K562 (cell line): ENCODE measurements around the gene INMT. TPM values are rescaled to one million over a fixed set of nuclear protein-coding genes. Genes with fewer than 3 reads are reported as not detected.

Experiments
- ATAC-seq: fragments of 200-7000 bp; cut with Tn5 transposase; 3 replicates; pipeline ENCODE4 v1.9.1; 2020; ENCODE audit warnings: moderate library complexity
- BruUV-seq: library from RNA; stranded (reverse); fragments of 400-500 nt; replicated peaks from 2 replicates; lab custom pipeline; 2021; lab: Mats Ljungman, UMichigan
- CTCF ChIA-PET: fragments of 300-600 bp; formaldehyde crosslinking; extraction: SDS; loops from one replicate; lab custom pipeline; 2021; ENCODE audit warnings: low intra/inter-chr PET ratio; lab: Yijun Ruan, JAX
- POLR2A ChIA-PET: fragments of 300-600, 350-650 bp; sonication (Branson Sonifier 250); formaldehyde crosslinking; extraction: SDS; loops from one replicate; lab custom pipeline; 2021; ENCODE audit warnings: antibody characterized with exemption, inconsistent platforms; lab: Yijun Ruan, JAX
- DNase-seq, 4 experiments: peaks; one replicate each; pipeline versions ENCODE4 v3.0.0 to v3.0.0-alpha.2; 2011 to 2018; ENCODE audit warnings: low spot score in 3 of 4, mixed read lengths in 3 of 4; ENCODE audit errors: extremely low read depth in 1 of 4
- FAIRE-seq: peaks from 2 replicates; lab custom pipeline; 2011; peaks lifted over from hg19 to GRCh38; lab: Jason Lieb, UNC
- H2AFZ ChIP-seq: 2 replicates; pipeline ENCODE4 v1.6.0; 2011; ENCODE audit warnings: low read depth, low read length, control low read depth, inconsistent platforms
- H3K27ac ChIP-seq: fragments of 200-600 bp; 3 replicates; pipeline ENCODE4 v1.8.0; 2011; ENCODE audit warnings: low read depth, mild to moderate bottlenecking, control low read depth, inconsistent platforms, low read length, moderate library complexity, mixed read lengths; ENCODE audit errors: extremely low read depth
- H3K27me3 ChIP-seq, 2 experiments: fragments of 300-600 bp in 1 of 2; 2 replicates in 1 of 2; 3 replicates in 1 of 2; pipeline versions ENCODE4 v1.6.0 to v1.8.0; 2011; ENCODE audit warnings: inconsistent platforms in 2 of 2, low read length in 2 of 2, mild to moderate bottlenecking in 1 of 2, mixed read lengths in 1 of 2, moderate library complexity in 1 of 2; ENCODE audit not compliant: control insufficient read depth in 2 of 2, insufficient read depth in 2 of 2
- H3K36me3 ChIP-seq: fragments of 300-600 bp; 3 replicates; pipeline ENCODE4 v1.8.0; 2011; ENCODE audit warnings: mild to moderate bottlenecking, low read length, inconsistent platforms; ENCODE audit not compliant: control insufficient read depth, insufficient read depth
- H3K4me1 ChIP-seq, 2 experiments: fragments of 200-600 bp in 1 of 2; replicated peaks in 1 of 2; 2 replicates in 1 of 2; 3 replicates in 1 of 2; pipeline versions ENCODE4 v1.5.1 to v1.8.0; 2011; ENCODE audit warnings: inconsistent platforms in 2 of 2, low read length in 2 of 2, mild to moderate bottlenecking in 1 of 2, mixed read lengths in 1 of 2, moderate library complexity in 1 of 2; ENCODE audit not compliant: control insufficient read depth in 2 of 2, insufficient read depth in 2 of 2
- H3K4me2 ChIP-seq: 2 replicates; pipeline ENCODE4 v1.6.1; 2011; ENCODE audit warnings: low read length, control low read depth, inconsistent platforms, mixed read lengths; ENCODE audit not compliant: insufficient read depth
- H3K4me3 ChIP-seq: fragments of 200-600 bp; sonication (generic), shearing (Covaris generic); 2 replicates; pipeline ENCODE4 v1.5.1; 2016; ENCODE audit warnings: control low read depth, inconsistent platforms
- H3K79me2 ChIP-seq: fragments of 200-600 bp; 3 replicates; pipeline ENCODE4 v1.8.0; 2011; ENCODE audit warnings: low read length, inconsistent platforms; ENCODE audit not compliant: control insufficient read depth, insufficient read depth
- H3K9ac ChIP-seq, 2 experiments: 2 replicates each; pipeline versions ENCODE4 v1.6.0 to v1.6.1; 2011; ENCODE audit warnings: low read depth in 2 of 2, low read length in 2 of 2, control low read depth in 1 of 2, inconsistent platforms in 1 of 2, mild to moderate bottlenecking in 1 of 2, mixed read lengths in 1 of 2; ENCODE audit not compliant: insufficient read depth in 1 of 2
- H3K9me1 ChIP-seq: one replicate; pipeline ENCODE4 v1.6.0; 2011; ENCODE audit warnings: inconsistent platforms, mild to moderate bottlenecking, low read length, moderate library complexity; ENCODE audit not compliant: control insufficient read depth, insufficient read depth
- H3K9me3 ChIP-seq: replicated peaks from 2 replicates; pipeline ENCODE4 v1.5.1; 2011; ENCODE audit warnings: low read depth, low read length, inconsistent platforms; ENCODE audit not compliant: control insufficient read depth, insufficient read depth
- H4K20me1 ChIP-seq: replicated peaks from 2 replicates; pipeline ENCODE4 v1.6.1; 2011; ENCODE audit warnings: low read length, inconsistent platforms, mixed read lengths; ENCODE audit not compliant: control insufficient read depth, insufficient read depth
- CBFA2T2 ChIP-seq: fragments of 450-650 bp; conservative IDR thresholded peaks from 2 replicates; pipeline ENCODE4 v1.6.1; 2017; ENCODE audit warnings: mild to moderate bottlenecking
- DIDO1 ChIP-seq: fragments of 450-650 bp; IDR thresholded peaks from 2 replicates; pipeline ENCODE4 v1.6.1; 2016; ENCODE audit warnings: low read depth, missing biosample characterization, missing genetic modification characterization
- EGR1 ChIP-seq: fragments of 450-650 bp; conservative IDR thresholded peaks from 2 replicates; pipeline ENCODE4 v1.6.1; 2017; ENCODE audit warnings: mild to moderate bottlenecking
- HDAC8 ChIP-seq: fragments of 450-650 bp; IDR thresholded peaks from 2 replicates; pipeline ENCODE4 v1.6.1; 2016; ENCODE audit warnings: mild to moderate bottlenecking, missing genetic modification characterization, moderate library complexity, missing compliant biosample characterization
- MAZ ChIP-seq, 2 experiments: fragments of 450-650 bp in 1 of 2; sonication (generic) in 1 of 2; formaldehyde crosslinking; IDR thresholded peaks in 1 of 2; conservative IDR thresholded peaks in 1 of 2; 2 replicates each; pipeline versions ENCODE4 v1.4.0 to v1.5.0; 2020; ENCODE audit warnings: mild to moderate bottlenecking in 1 of 2, missing genetic modification reagents in 1 of 2
- MCM3 ChIP-seq: fragments of 450-650 bp; IDR thresholded peaks from 2 replicates; pipeline ENCODE4 v1.6.1; 2016
- MITF ChIP-seq: IDR thresholded peaks from 2 replicates; pipeline ENCODE4 v1.6.1; 2014; ENCODE audit warnings: antibody characterized with exemption
- MYBL2 ChIP-seq, 2 experiments: fragments of 450-650 bp in 1 of 2; sonication (generic) in 1 of 2; formaldehyde crosslinking in 1 of 2; IDR thresholded peaks; 2 replicates each; pipeline versions ENCODE4 v1.6.1 to v1.8.1; 2017 to 2022; ENCODE audit warnings: borderline replicate concordance in 1 of 2, inconsistent platforms in 1 of 2, low read depth in 1 of 2, mild to moderate bottlenecking in 1 of 2, missing genetic modification reagents in 1 of 2, moderate library complexity in 1 of 2
- RHOXF2B ChIP-seq: fragments of 250-450 bp; sonication (Bioruptor Pico); conservative IDR thresholded peaks from 2 replicates; pipeline ENCODE4 v1.5.1; 2021
- SRF ChIP-seq, 2 experiments: fragments of 250-450, 450-650 bp in 1 of 2; sonication (Bioruptor Pico) in 1 of 2; sonication (generic) in 1 of 2; formaldehyde crosslinking; IDR thresholded peaks; 2 replicates each; pipeline versions ENCODE4 v1.5.0 to v1.5.1; 2020 to 2022; ENCODE audit warnings: mild to moderate bottlenecking in 1 of 2, missing genetic modification reagents in 1 of 2
- TCFL5 ChIP-seq: fragments of 250-450 bp; sonication (Bioruptor Pico); conservative IDR thresholded peaks from 2 replicates; pipeline ENCODE4 v1.6.1; 2021; ENCODE audit warnings: mild to moderate bottlenecking, moderate library complexity, matching md5 sums
- ZHX1 ChIP-seq: fragments of 150-350 bp; conservative IDR thresholded peaks from 2 replicates; pipeline ENCODE4 v1.6.1; 2014; ENCODE audit warnings: low read length
- ZNF184 ChIP-seq: sonication (generic); formaldehyde crosslinking; IDR thresholded peaks from 2 replicates; pipeline ENCODE4 v1.5.0; 2020; ENCODE audit warnings: missing genetic modification reagents
- ZNF282 ChIP-seq: sonication (generic); formaldehyde crosslinking; IDR thresholded peaks from 2 replicates; pipeline ENCODE4 v1.8.1; 2023; ENCODE audit warnings: missing genetic modification reagents
- ZZZ3 ChIP-seq: fragments of 450-650 bp; IDR thresholded peaks from 2 replicates; pipeline ENCODE4 v1.6.1; 2016; ENCODE audit warnings: antibody characterized with exemption, mild to moderate bottlenecking, moderate library complexity
- WGBS: fragments of 100-300 bp; shearing (Covaris generic); methylation state at CpG from one replicate; pipeline ENCODE4 v1.1.6; 2016; ENCODE audit warnings: low coverage, mixed read lengths; ENCODE audit not compliant: insufficient coverage; ENCODE audit errors: missing lambda C conversion rate; 5-methylcytosine and 5-hydroxymethylcytosine counted together
- in situ Hi-C: fragments of 300-500 bp; cut with MboI; formaldehyde crosslinking; loops from 4 replicates; pipeline ENCODE4 v1.15.0; 2018; ENCODE audit warnings: inconsistent platforms, mixed read lengths
- intact Hi-C: fragments of 100-400 bp; cut with micrococcal nuclease; formaldehyde crosslinking; loops from 2 replicates; pipeline ENCODE4 v1.14.2; 2022
- polyA plus RNA-seq, 8 experiments: library from polyadenylated mRNA; depleted of rRNA in 4 of 8; stranded (reverse) in 5 of 8; unstranded in 3 of 8; fragments of >200 nt; fragmentation: Nextera tagmentation in 2 of 8; fragmentation: Illumina TruSeq in 1 of 8; extraction: Ambion mirVana in 2 of 8; extraction: Trizol in 1 of 8; gene quantifications; 2 replicates each; pipeline versions ENCODE4 v1.2.1 to v1.2.3, GENCODE V29; 2011 to 2014; ENCODE audit warnings: inconsistent platforms in 1 of 8, missing spikeins in 1 of 8
- total RNA-seq, 7 experiments: library from RNA; depleted of rRNA in 6 of 7; stranded (reverse); fragments of >200 nt in 6 of 7; fragmentation: Illumina TruSeq in 2 of 7; extraction: Trizol in 2 of 7; gene quantifications; 2 replicates each; pipeline versions ENCODE4 v1.2.1 to v1.2.3, GENCODE V29; 2011 to 2021; ENCODE audit warnings: low replicate concordance in 1 of 7

INMT gene
- total and polyA plus RNA-seq, 9 of the 15 experiments (the other 6 are each of a cell fraction or from before 2014, with no cell fraction given): 0.04 to 0.27 TPM; not detected in 7

GRCh38 chr7:30723776-30724175, 28.2 kb upstream of the INMT start:
- no peak overlapping the region for H3K9ac ChIP-seq
- FAIRE-seq (no peak), ATAC-seq (no peak), DNase-seq (no peak)
- H3K27ac ChIP-seq: no peak overlapping the region
- no peak overlapping the region for H2AFZ ChIP-seq
- no peaks in the 10 kb centered on the region for H3K36me3 ChIP-seq
- no peaks in the 10 kb centered on the region for H3K79me2 ChIP-seq
- WGBS: 0% methylated on average over 2 of the region's 4 CpGs
- no peak overlapping the region for H3K4me3 ChIP-seq
- peaks cover 10 to 39% of the 10 kb centered on the region in 2 experiments; a peak in 3 of 5 replicates for H3K27me3 ChIP-seq
- intact Hi-C loops: no loop called here
- CTCF ChIA-PET: no interaction called here
- no peak overlapping the region for H3K4me2 ChIP-seq
- POLR2A ChIA-PET: interaction anchor here (0.6 kb wide), 1 partner anchor 18 kb away, joined by 3 read pairs; no protein-coding TSS in a partner anchor
- no peaks in the 10 kb centered on the region for H4K20me1 ChIP-seq
- peaks cover 0 to 5% of the 10 kb centered on the region in 2 experiments; a peak in 2 of 5 replicates for H3K4me1 ChIP-seq
- in situ Hi-C loops: no loop called here
- H3K9me3 ChIP-seq: no peaks in the 10 kb centered on the region
- BruUV-seq: no TSS peak
- H3K9me1 ChIP-seq: no peaks in the 10 kb centered on the region
- no peak for TF ChIP-seq CBFA2T2
- TF ChIP-seq TCFL5: no peak
- no peak for TF ChIP-seq ZNF282
- no peak for TF ChIP-seq MITF
- TF ChIP-seq MAZ (CRISPR knock-in tag; conservative IDR thresholded peaks at IDR 0.05 in 1 of 2, IDR thresholded peaks at IDR 0.05 in 1 of 2): no peak
- no peak for TF ChIP-seq DIDO1 (tag)
- TF ChIP-seq HDAC8 (tag): no peak
- no peak for TF ChIP-seq SRF (CRISPR knock-in tag; IDR thresholded peaks at IDR 0.05)
- TF ChIP-seq ZHX1: no peak
- TF ChIP-seq MCM3: no peak
- no peak for TF ChIP-seq RHOXF2B (CRISPR knock-in tag)
- TF ChIP-seq EGR1: no peak
- no peak for TF ChIP-seq ZZZ3
- no peak for TF ChIP-seq ZNF184 (CRISPR knock-in tag)
- TF ChIP-seq MYBL2 (IDR thresholded peaks at IDR 0.05; ENCODE audit: low read depth): no peak
- TF ChIP-seq MYBL2 (CRISPR knock-in tag; IDR thresholded peaks at IDR 0.05; ENCODE audit: borderline replicate concordance): no peak
